Measurements from ENCODE around the gene CERS5.

The CERS5 gene

GRCh38 chr12:50127546-50127945 lies 39.6 kb downstream of the CERS5 start:
- DNase-seq (ENCODE audit: low spot score) = no peak
- no peak for TF ChIP-seq CTCF (IDR thresholded peaks at IDR 0.05; ENCODE audit: extremely low read depth, missing control alignments)

- TF ChIP-seq CTCF (IDR thresholded peaks at IDR 0.05; ENCODE audit: extremely low read depth, missing control alignments) = no peak
- no peak for DNase-seq (ENCODE audit: low spot score)
Observed at GRCh38 chr12:50123203-50123602, 44.0 kb downstream of the CERS5 start.

GRCh38 chr12:50121641-50122040 lies 45.5 kb downstream of the CERS5 start:
- no peak for DNase-seq (ENCODE audit: low spot score)
- no peak for TF ChIP-seq CTCF (IDR thresholded peaks at IDR 0.05; ENCODE audit: extremely low read depth, missing control alignments)

GRCh38 chr12:50120953-50121352 lies 46.2 kb downstream of the CERS5 start:
- no peak for TF ChIP-seq CTCF (IDR thresholded peaks at IDR 0.05; ENCODE audit: extremely low read depth, missing control alignments)
- no peak for DNase-seq (ENCODE audit: low spot score)

- no peak for TF ChIP-seq CTCF (IDR thresholded peaks at IDR 0.05; ENCODE audit: extremely low read depth, missing control alignments)
- DNase-seq (ENCODE audit: low spot score) = no peak
Observed at GRCh38 chr12:50120521-50120920, 46.6 kb downstream of the CERS5 start.

GRCh38 chr12:50119387-50119786 lies 47.8 kb downstream of the CERS5 start:
- TF ChIP-seq CTCF (IDR thresholded peaks at IDR 0.05; ENCODE audit: extremely low read depth, missing control alignments) = no peak

GRCh38 chr12:50117057-50117622 lies 50.0 kb downstream of the CERS5 start:
- no peak for TF ChIP-seq CTCF (IDR thresholded peaks at IDR 0.05; ENCODE audit: extremely low read depth, missing control alignments)
- no peak for DNase-seq (ENCODE audit: low spot score)

More at GRCh38 chr12:50119387-50119786, 47.8 kb downstream of the CERS5 start:
- DNase-seq (ENCODE audit: low spot score) = no peak
